ENCODE data around the gene TIAM2.

DNA sequence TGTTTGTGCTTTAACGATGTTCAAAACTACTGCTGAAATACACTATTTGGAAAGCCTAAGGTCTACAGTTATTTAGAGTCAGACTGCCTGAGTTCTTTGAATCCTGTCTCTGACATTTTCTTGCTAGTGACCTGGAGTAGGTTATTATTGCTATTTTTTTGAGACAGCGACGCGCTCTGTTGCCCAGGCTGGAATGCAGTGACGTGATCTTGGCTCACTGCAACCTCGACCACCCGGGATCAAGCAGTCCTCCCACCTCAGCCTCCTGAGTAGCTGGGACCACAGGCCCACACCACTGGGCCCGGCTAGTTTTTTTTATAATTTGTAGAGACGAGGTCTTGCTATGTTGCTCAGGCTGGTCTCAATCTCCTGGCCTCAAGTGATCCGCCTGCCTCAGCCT, 96.6 kb downstream of the TIAM2 start:
- TF ChIP-seq GABPB2 (CRISPR knock-in tag; conservative IDR thresholded peaks at IDR 0.05), result no peak
- TF ChIP-seq, protein P1, sequence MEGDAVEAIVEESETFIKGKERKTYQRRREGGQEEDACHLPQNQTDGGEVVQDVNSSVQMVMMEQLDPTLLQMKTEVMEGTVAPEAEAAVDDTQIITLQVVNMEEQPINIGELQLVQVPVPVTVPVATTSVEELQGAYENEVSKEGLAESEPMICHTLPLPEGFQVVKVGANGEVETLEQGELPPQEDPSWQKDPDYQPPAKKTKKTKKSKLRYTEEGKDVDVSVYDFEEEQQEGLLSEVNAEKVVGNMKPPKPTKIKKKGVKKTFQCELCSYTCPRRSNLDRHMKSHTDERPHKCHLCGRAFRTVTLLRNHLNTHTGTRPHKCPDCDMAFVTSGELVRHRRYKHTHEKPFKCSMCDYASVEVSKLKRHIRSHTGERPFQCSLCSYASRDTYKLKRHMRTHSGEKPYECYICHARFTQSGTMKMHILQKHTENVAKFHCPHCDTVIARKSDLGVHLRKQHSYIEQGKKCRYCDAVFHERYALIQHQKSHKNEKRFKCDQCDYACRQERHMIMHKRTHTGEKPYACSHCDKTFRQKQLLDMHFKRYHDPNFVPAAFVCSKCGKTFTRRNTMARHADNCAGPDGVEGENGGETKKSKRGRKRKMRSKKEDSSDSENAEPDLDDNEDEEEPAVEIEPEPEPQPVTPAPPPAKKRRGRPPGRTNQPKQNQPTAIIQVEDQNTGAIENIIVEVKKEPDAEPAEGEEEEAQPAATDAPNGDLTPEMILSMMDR (IDR thresholded peaks at IDR 0.05 in 2 of 3, conservative IDR thresholded peaks at IDR 0.05 in 1 of 3; ENCODE audit: insufficient read depth in 2 of 3, low read depth in 1 of 3, low read length in 3 of 3), result no peak
- no peak for TF ChIP-seq SMAD4 (CRISPR knock-in tag; conservative IDR thresholded peaks at IDR 0.05)
- TF ChIP-seq ZNF780A (CRISPR knock-in tag; IDR thresholded peaks at IDR 0.05), result no peak
- no peak for TF ChIP-seq ELF4 (CRISPR knock-in tag; IDR thresholded peaks at IDR 0.05)
- no peak for TF ChIP-seq OTX1 (CRISPR knock-in tag; IDR thresholded peaks at IDR 0.05)
- TF ChIP-seq NR1H2 (CRISPR knock-in tag; IDR thresholded peaks at IDR 0.05), result no peak
- TF ChIP-seq JUND (IDR thresholded peaks at IDR 0.05; ENCODE audit: borderline replicate concordance, low read depth, low read length), result no peak
- no peak for TF ChIP-seq JUND (tag; IDR thresholded peaks at IDR 0.05; ENCODE audit: borderline replicate concordance, low read depth, low read length)
- TF ChIP-seq, protein P2, sequence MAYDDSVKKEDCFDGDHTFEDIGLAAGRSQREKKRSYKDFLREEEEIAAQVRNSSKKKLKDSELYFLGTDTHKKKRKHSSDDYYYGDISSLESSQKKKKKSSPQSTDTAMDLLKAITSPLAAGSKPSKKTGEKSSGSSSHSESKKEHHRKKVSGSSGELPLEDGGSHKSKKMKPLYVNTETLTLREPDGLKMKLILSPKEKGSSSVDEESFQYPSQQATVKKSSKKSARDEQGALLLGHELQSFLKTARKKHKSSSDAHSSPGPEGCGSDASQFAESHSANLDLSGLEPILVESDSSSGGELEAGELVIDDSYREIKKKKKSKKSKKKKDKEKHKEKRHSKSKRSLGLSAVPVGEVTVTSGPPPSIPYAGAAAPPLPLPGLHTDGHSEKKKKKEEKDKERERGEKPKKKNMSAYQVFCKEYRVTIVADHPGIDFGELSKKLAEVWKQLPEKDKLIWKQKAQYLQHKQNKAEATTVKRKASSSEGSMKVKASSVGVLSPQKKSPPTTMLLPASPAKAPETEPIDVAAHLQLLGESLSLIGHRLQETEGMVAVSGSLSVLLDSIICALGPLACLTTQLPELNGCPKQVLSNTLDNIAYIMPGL (CRISPR knock-in tag; IDR thresholded peaks at IDR 0.05), result no peak
- no peak for TF ChIP-seq POLR2A (conservative IDR thresholded peaks at IDR 0.05)
- no peak for TF ChIP-seq HMG20B (CRISPR knock-in tag; IDR thresholded peaks at IDR 0.05)
- TF ChIP-seq, protein P3, sequence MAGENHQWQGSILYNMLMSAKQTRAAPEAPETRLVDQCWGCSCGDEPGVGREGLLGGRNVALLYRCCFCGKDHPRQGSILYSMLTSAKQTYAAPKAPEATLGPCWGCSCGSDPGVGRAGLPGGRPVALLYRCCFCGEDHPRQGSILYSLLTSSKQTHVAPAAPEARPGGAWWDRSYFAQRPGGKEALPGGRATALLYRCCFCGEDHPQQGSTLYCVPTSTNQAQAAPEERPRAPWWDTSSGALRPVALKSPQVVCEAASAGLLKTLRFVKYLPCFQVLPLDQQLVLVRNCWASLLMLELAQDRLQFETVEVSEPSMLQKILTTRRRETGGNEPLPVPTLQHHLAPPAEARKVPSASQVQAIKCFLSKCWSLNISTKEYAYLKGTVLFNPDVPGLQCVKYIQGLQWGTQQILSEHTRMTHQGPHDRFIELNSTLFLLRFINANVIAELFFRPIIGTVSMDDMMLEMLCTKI (IDR thresholded peaks at IDR 0.05; ENCODE audit: partially characterized antibody), result no peak

Measured in K562 (cell line).